Activated CD8-positive, alpha-beta T cell treated with anti-CD3 and anti-CD28 coated beads, Interleukin-2, amount 10 ng/mL, durations not matched to agents 7 days and 5 days (primary cell): ENCODE measurements around the gene TGM2. TPM values are rescaled to one million over a fixed set of nuclear protein-coding genes. Genes with fewer than 3 reads are reported as not detected.
A peak's percentile ranks its signal among the peaks of the same experiment; 100 is the strongest.

Source experiments
- ATAC-seq: fragments of 150-1000 bp; cut with Tn5 transposase; one replicate; pipeline ENCODE4 v1.10.0; 2021; ENCODE audit warnings: moderate library complexity
- CTCF ChIA-PET: fragments of 350-600 bp; sonication (Branson Sonifier 250); formaldehyde crosslinking; loops from one replicate; lab custom pipeline; 2021; ENCODE audit warnings: antibody characterized with exemption; lab: Charles Lee
- POLR2A ChIA-PET: fragments of 350-600 bp; sonication (Branson Sonifier 250); formaldehyde crosslinking; loops from one replicate; lab custom pipeline; 2021; ENCODE audit warnings: antibody characterized with exemption; lab: Charles Lee
- DNase-seq: peaks from one replicate; pipeline ENCODE4 v3.0.0-alpha.2; 2020
- H3K27ac Mint-ChIP-seq: one replicate; pipeline ENCODE4 v1.8.0; 2021; ENCODE audit warnings: mild to moderate bottlenecking, mixed read lengths
- H3K27me3 Mint-ChIP-seq: one replicate; pipeline ENCODE4 v1.8.0; 2021; ENCODE audit warnings: low read depth, mixed read lengths
- H3K36me3 Mint-ChIP-seq: one replicate; pipeline ENCODE4 v1.8.0; 2021; ENCODE audit warnings: low read depth, mixed read lengths
- H3K4me1 Mint-ChIP-seq: one replicate; pipeline ENCODE4 v1.8.0; 2021; ENCODE audit warnings: low read depth, mixed read lengths
- H3K4me3 Mint-ChIP-seq: one replicate; pipeline ENCODE4 v1.8.0; 2021; ENCODE audit warnings: mild to moderate bottlenecking, mixed read lengths
- H3K9me3 Mint-ChIP-seq: one replicate; pipeline ENCODE4 v1.8.0; 2022; ENCODE audit warnings: mixed read lengths; ENCODE audit not compliant: insufficient read depth
- total RNA-seq, 2 experiments: library from RNA; stranded (reverse); gene quantifications; one replicate each; pipeline ENCODE4 v1.2.3, GENCODE V29; 2021

TGM2 gene
- total RNA-seq, 2 experiments from 2014 or later: 0.31 to 0.34 TPM

GRCh38 chr20:38139156-38139912, 25.7 kb downstream of the TGM2 start:
- POLR2A ChIA-PET: no interaction called here
- ATAC-seq (no peak), DNase-seq (no peak)
- H3K4me3 Mint-ChIP-seq: no peak overlapping the region
- no peaks in the 10 kb centered on the region for H3K27me3 Mint-ChIP-seq
- CTCF ChIA-PET: interaction anchor here (1.8 kb wide), 1 partner anchor 82 kb away, joined by 3 read pairs; no protein-coding TSS in a partner anchor
- no peaks in the 10 kb centered on the region for H3K9me3 Mint-ChIP-seq
- H3K36me3 Mint-ChIP-seq: no peaks in the 10 kb centered on the region
- H3K27ac Mint-ChIP-seq: no peak overlapping the region
- peaks cover 13% of the 10 kb centered on the region for H3K4me1 Mint-ChIP-seq

GRCh38 chr20:38138086-38138778, 26.8 kb downstream of the TGM2 start:
- Mint-ChIP-seq H3K9me3 (no peaks in the 10 kb centered on the region), H3K27me3 (peaks cover 3% of the 10 kb centered on the region), H3K4me1 (peaks cover 17% of the 10 kb centered on the region), H3K4me3 (no peak overlapping the region), H3K27ac (no peak overlapping the region), H3K36me3 (no peaks in the 10 kb centered on the region)
- CTCF ChIA-PET: no interaction called here
- DNase-seq (no peak), ATAC-seq (no peak)
- POLR2A ChIA-PET: no interaction called here

GRCh38 chr20:38137441-38138037, 27.5 kb downstream of the TGM2 start:
- peaks cover 17% of the 10 kb centered on the region for H3K4me1 Mint-ChIP-seq
- POLR2A ChIA-PET: no interaction called here
- no peaks in the 10 kb centered on the region for H3K36me3 Mint-ChIP-seq
- H3K4me3 Mint-ChIP-seq: no peak overlapping the region
- no peak for DNase-seq
- H3K27me3 Mint-ChIP-seq: peaks cover 3% of the 10 kb centered on the region
- no peak for ATAC-seq
- CTCF ChIA-PET: no interaction called here
- no peak overlapping the region for H3K27ac Mint-ChIP-seq
- no peaks in the 10 kb centered on the region for H3K9me3 Mint-ChIP-seq

DNA sequence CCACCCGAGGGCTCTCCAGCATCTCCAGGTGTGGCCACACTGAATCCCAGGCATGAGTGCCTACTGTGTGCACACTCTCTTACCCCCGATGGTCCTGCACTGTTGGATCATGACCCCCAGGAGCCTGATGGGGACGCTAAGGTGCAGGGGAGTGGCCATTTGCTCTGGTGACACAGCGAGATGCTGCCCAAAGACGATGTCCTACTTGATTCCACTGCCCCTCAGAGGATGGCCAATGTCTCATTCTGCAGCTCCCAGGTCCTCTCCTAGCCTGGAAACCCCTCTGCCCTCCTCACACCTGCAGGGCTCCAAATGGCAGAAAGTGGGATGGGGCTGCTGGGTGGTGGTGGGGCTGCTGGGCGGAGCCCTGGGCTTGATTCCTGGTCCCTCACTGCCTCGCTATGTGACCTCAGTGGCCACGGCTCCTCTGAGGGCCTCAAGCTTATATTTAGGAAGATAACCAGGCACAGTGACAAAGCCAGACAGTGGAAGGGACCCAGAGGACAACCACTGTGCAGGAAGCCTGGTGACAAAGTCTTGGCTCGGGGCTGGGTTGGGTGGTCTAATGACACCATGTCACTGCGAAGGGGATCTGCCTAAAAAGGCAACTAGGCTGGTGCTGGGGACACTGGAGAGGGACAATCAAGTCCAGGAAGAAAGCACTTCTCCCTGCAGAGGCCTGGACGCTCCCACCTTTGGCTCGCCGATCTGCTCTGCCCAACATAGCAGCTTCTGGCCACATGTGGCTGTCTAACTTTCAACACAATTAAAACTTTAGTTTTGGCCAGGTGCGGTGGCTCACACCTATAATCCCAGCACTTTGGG, 28.4 kb downstream of the TGM2 start:
- H3K4me1 Mint-ChIP-seq: peaks cover 17% of the 10 kb centered on the region
- ATAC-seq (no peak), DNase-seq (no peak)
- peaks cover 6% of the 10 kb centered on the region for H3K27me3 Mint-ChIP-seq
- ChIA-PET CTCF (no interaction called here), POLR2A (no interaction called here)
- no peak overlapping the region for H3K4me3 Mint-ChIP-seq
- H3K36me3 Mint-ChIP-seq: no peaks in the 10 kb centered on the region
- no peaks in the 10 kb centered on the region for H3K9me3 Mint-ChIP-seq
- H3K27ac Mint-ChIP-seq: no peak overlapping the region

DNA sequence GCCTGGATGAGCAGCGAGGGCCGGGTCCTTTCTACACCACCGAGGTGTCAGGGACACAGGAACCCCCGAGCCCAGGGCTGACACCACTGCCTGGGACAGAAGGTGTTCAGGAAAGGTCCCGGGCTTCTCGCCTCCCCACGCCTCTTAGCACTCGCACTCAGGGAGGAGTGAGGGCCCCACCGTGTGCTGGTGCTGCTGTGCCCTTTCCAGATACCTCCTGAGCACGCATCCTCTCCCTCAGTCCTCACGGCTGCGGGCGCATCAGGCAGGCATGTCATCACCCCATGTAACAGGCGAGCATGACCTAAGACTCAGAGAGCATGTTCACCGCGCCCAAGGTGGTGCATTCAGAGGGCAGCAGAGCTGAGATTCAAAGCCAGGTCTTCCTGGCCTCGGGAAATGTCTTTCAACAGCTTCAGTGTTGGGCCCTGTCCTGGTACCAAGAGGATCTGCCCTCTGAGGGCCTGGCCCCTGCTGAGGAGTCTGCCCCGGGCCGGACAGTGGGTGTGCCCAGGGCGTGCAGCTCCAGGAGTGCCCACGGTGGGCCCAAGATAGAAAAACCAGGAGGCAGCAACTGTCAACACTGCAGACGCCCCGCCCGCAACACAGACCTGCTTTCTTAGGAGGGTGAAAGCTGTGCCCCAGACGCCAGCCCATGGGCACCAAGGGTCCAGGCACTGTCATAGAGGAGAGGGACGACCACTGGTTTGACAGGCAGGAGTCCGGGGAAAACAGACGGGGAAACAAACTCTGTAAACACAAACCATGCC, 29.2 kb downstream of the TGM2 start:
- peaks cover 6% of the 10 kb centered on the region for H3K27me3 Mint-ChIP-seq
- no peak overlapping the region for H3K27ac Mint-ChIP-seq
- ChIA-PET CTCF (no interaction called here), POLR2A (no interaction called here)
- peaks cover 17% of the 10 kb centered on the region for H3K4me1 Mint-ChIP-seq
- H3K36me3 Mint-ChIP-seq: no peaks in the 10 kb centered on the region
- H3K9me3 Mint-ChIP-seq: no peaks in the 10 kb centered on the region
- no peak overlapping the region for H3K4me3 Mint-ChIP-seq
- ATAC-seq: no peak
- DNase-seq: no peak

DNA sequence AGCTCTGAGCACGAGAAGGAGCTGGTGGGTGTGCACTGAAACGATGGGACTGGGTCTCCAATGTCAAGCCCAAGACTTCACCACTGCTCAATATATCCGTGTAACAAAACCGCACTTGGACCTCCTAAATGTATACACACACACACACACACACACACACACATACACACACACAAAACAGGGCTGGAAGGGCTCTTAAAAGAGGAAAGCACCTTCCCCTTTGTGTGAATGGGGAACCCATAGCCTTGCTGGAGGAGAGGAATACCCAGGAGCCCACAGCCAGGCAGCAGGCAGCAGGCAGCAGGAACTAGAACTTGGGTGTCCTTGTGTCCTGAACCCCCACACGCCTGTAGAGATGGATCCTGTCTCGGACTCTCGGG, 29.8 kb downstream of the TGM2 start:
- Mint-ChIP-seq H3K36me3 (no peaks in the 10 kb centered on the region), H3K27ac (no peak overlapping the region), H3K27me3 (peaks cover 6% of the 10 kb centered on the region), H3K4me3 (no peak overlapping the region), H3K4me1 (peaks cover 17% of the 10 kb centered on the region), H3K9me3 (no peaks in the 10 kb centered on the region)
- ChIA-PET CTCF (no interaction called here), POLR2A (no interaction called here)
- DNase-seq (no peak), ATAC-seq (no peak)

DNA sequence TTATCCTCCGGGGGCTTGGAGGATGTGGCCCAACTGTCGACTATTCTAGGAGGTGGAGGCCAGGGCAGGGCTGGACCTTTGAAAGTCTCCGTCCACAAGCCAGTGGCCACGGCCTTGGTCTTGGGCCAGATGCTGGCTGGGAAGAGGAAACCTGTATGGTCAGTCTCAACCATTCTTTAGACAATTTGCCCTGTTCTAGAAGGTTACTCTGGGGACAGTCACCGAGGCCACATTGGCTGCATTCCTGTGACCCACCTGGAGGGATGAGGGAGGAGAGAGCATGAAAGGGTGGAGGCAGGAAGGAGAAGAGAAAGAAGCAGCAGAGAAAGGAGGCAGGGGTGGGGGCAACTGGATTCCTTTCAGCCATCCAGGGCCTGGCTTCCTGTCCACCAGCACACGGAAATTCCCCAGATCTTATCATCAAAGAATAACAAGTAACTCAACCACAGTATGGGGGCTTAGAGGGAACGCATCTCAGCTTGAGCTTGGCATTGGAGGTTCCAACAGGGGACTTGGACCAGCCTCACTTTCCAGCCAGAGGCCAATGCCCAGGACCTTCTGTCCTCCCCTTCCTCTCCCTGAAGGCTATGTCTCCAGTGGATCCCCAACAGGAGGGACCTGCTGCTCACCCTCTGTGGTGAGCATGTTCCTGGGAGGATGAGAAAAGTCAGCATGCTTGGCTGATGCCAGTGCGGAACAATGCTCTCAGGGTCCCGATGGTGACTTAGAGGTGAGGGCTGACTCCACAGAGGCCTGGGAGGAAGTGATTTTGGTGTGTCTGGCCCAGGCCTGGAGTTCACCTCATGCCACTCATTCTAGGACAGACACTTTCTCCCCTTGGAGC, 30.4 kb downstream of the TGM2 start:
- peak overlapping the region; percentile 53 for H3K27ac Mint-ChIP-seq
- H3K27me3 Mint-ChIP-seq: peaks cover 6% of the 10 kb centered on the region
- H3K9me3 Mint-ChIP-seq: no peaks in the 10 kb centered on the region
- no peak for DNase-seq
- peaks cover 17% of the 10 kb centered on the region for H3K4me1 Mint-ChIP-seq
- ChIA-PET POLR2A (no interaction called here), CTCF (interaction anchor here (1.0 kb wide), 2 partner anchors 62 to 86 kb away, joined by 3 to 6 read pairs; no protein-coding TSS in a partner anchor)
- ATAC-seq: peak; percentile 54
- no peak overlapping the region for H3K4me3 Mint-ChIP-seq
- no peaks in the 10 kb centered on the region for H3K36me3 Mint-ChIP-seq

DNA sequence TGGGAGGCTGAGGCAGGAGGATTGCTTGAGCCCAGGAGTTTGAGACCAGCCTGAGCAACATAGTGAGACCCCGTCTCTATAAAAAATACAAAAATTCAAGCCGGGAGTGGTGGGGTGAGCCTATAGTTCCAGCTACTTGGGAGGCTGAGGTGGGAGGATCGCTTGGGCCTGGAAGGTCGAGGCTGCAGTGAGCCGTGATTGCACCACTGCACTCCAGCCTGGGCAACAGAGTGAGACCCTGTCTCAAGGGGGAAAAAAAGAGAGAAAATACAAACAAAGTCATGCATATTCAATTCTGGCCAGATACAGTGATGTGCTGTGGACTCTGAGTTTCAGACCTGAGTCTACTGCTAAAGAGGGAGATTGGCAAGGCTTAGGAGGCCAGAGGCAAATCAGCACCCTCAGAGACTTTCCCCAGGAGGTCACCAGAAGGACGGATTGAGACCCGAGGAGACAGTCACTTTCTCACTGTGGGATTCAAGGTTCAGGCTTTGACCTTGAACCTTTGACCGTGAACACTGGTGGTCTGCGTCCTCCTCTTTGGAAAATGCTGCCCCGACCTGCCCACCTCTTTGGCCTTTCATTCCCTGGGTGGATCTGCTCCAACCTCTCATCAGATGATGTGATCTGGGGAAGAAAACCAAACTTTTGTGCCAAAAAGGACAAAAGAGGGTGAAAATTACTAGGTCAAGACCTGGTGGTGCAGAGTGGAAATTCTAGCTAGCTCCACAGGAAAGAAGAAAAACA, 31.2 kb downstream of the TGM2 start:
- POLR2A ChIA-PET: no interaction called here
- Mint-ChIP-seq H3K4me1 (peaks cover 17% of the 10 kb centered on the region), H3K36me3 (no peaks in the 10 kb centered on the region)

DNA sequence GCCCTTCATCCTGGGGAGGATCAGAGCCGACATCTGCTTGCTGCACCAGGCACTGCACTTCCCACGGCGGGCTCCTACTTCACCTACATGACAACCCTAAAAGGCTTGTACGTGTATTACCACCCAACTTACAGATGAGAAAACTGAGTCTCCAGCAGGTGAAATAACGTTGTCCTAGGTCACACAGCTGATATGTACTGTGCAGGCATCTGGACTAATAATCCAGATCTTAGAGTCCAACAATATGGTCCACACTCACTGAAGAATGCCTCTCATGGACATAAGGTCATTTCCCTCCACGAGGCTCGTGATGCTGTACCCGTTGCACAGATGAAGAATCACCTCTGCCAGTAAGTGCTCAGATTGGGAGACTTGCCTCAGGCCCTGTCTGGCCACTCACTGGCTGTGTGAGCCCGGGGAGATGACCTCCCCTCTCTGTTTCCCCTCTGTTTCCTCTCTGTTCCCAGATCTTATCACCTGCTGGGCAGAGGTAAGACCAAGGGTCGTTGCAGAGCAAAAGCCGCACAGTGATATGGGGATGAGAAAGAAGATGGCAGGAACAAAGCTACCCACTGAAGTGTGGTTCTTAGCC, 32.1 kb downstream of the TGM2 start:
- Mint-ChIP-seq H3K27ac (no peak overlapping the region), H3K4me1 (peaks cover 17% of the 10 kb centered on the region), H3K27me3 (peaks cover 6% of the 10 kb centered on the region), H3K4me3 (no peak overlapping the region), H3K9me3 (no peaks in the 10 kb centered on the region), H3K36me3 (no peaks in the 10 kb centered on the region)
- no peak for ATAC-seq
- DNase-seq: no peak
- ChIA-PET POLR2A (no interaction called here), CTCF (no interaction called here)

More for the DNA sequence above, 31.2 kb downstream of the TGM2 start:
- no peak for ATAC-seq
- Mint-ChIP-seq H3K9me3 (no peaks in the 10 kb centered on the region), H3K4me3 (no peak overlapping the region), H3K27ac (no peak overlapping the region), H3K27me3 (peaks cover 6% of the 10 kb centered on the region)
- no peak for DNase-seq
- CTCF ChIA-PET: interaction anchor here (1.0 kb wide), 2 partner anchors 61 to 87 kb away, joined by 3 to 6 read pairs; no protein-coding TSS in a partner anchor
